Measurements from ENCODE around the gene DARS1.

- TF ChIP-seq POLR2A (IDR thresholded peaks at IDR 0.05; ENCODE audit: low read depth, low read length) (no peak), POLR2AphosphoS5 (IDR thresholded peaks at IDR 0.05; ENCODE audit: low read depth, low read length) (no peak)
Measured at GRCh38 chr2:136013136-136013685, 27.8 kb upstream of the DARS1 start.
